Effector memory CD8-positive, alpha-beta T cell (primary cell): Measurements from ENCODE around the gene MACROD2.

ENCODE experiments used
- ATAC-seq: fragments of 150-1000 bp; cut with Tn5 transposase; replicated peaks from 2 replicates; pipeline ENCODE4 v1.10.0; 2021; ENCODE audit warnings: mild to moderate bottlenecking, moderate library complexity
- DNase-seq, 3 experiments: peaks; one replicate each; pipeline ENCODE4 v3.0.0; 2021
- H3K27ac Mint-ChIP-seq, 2 donors: one replicate each; pipeline ENCODE4 v1.8.0; 2022; ENCODE audit warnings: mild to moderate bottlenecking in 2 of 2, mixed read lengths in 2 of 2, moderate library complexity in 2 of 2
- H3K27me3 Mint-ChIP-seq, 2 donors: one replicate each; pipeline ENCODE4 v1.8.0; 2022; ENCODE audit warnings: mixed read lengths in 2 of 2
- H3K36me3 Mint-ChIP-seq: one replicate; pipeline ENCODE4 v1.8.0; 2022; ENCODE audit warnings: mild to moderate bottlenecking, moderate library complexity, mixed read lengths; ENCODE audit not compliant: insufficient read depth
- H3K4me1 Mint-ChIP-seq, 2 donors: one replicate each; pipeline ENCODE4 v1.8.0; 2022; ENCODE audit warnings: low read depth in 2 of 2, mixed read lengths in 2 of 2
- H3K4me3 Mint-ChIP-seq, 2 donors: one replicate each; pipeline ENCODE4 v1.8.0; 2022; ENCODE audit warnings: mild to moderate bottlenecking in 2 of 2, mixed read lengths in 2 of 2, moderate library complexity in 2 of 2
- H3K9me3 Mint-ChIP-seq, 2 donors: one replicate each; pipeline ENCODE4 v1.8.0; 2022; ENCODE audit warnings: mixed read lengths in 2 of 2

MACROD2 gene

GRCh38 chr20:16072220-16072619 is 2076.9 kb downstream of the MACROD2 start:
- Mint-ChIP-seq H3K27ac (no peak overlapping the region), H3K36me3 (no peaks in the 10 kb centered on the region), H3K4me1 (no peaks in the 10 kb centered on the region), H3K9me3 (peaks cover 11 to 19% of the 10 kb centered on the region in 2 donors), H3K4me3 (no peak overlapping the region), H3K27me3 (no peaks in the 10 kb centered on the region)
- DNase-seq (no peak), ATAC-seq (no peak)

- no peak for DNase-seq
- ATAC-seq: no peak
- no peaks in the 10 kb centered on the region for H3K36me3 Mint-ChIP-seq
- H3K4me3 Mint-ChIP-seq: no peak overlapping the region
- H3K4me1 Mint-ChIP-seq: no peaks in the 10 kb centered on the region
- peaks cover 1 to 7% of the 10 kb centered on the region in 2 donors for H3K9me3 Mint-ChIP-seq
- no peak overlapping the region for H3K27ac Mint-ChIP-seq
- H3K27me3 Mint-ChIP-seq: no peaks in the 10 kb centered on the region
Observed at GRCh38 chr20:16078172-16078898, 2083.0 kb downstream of the MACROD2 start.

- H3K36me3 Mint-ChIP-seq: no peaks in the 10 kb centered on the region
- no peak for ATAC-seq
Observed at GRCh38 chr20:16081421-16081820, 2086.1 kb downstream of the MACROD2 start.

GRCh38 chr20:16082051-16082550 is 2086.8 kb downstream of the MACROD2 start:
- DNase-seq (no peak), ATAC-seq (no peak)
- no peak overlapping the region for H3K4me3 Mint-ChIP-seq
- H3K36me3 Mint-ChIP-seq: no peaks in the 10 kb centered on the region
- no peak overlapping the region for H3K27ac Mint-ChIP-seq
- no peaks in the 10 kb centered on the region for H3K4me1 Mint-ChIP-seq
- no peaks in the 10 kb centered on the region for H3K27me3 Mint-ChIP-seq
- peaks cover under 1 to 1% of the 10 kb centered on the region in 2 donors for H3K9me3 Mint-ChIP-seq

More at GRCh38 chr20:16081421-16081820, 2086.1 kb downstream of the MACROD2 start:
- Mint-ChIP-seq H3K27ac (no peak overlapping the region), H3K4me1 (no peaks in the 10 kb centered on the region), H3K9me3 (peaks cover 0 to 1% of the 10 kb centered on the region in 2 donors), H3K27me3 (no peaks in the 10 kb centered on the region), H3K4me3 (no peak overlapping the region)
- no peak for DNase-seq

GRCh38 chr20:16083639-16084280 is 2088.4 kb downstream of the MACROD2 start:
- no peak for ATAC-seq
- Mint-ChIP-seq H3K27me3 (no peaks in the 10 kb centered on the region), H3K9me3 (peaks cover 4 to 14% of the 10 kb centered on the region in 2 donors), H3K36me3 (no peaks in the 10 kb centered on the region), H3K4me1 (no peaks in the 10 kb centered on the region), H3K4me3 (no peak overlapping the region), H3K27ac (no peak overlapping the region)
- no peak for DNase-seq

GRCh38 chr20:16095226-16095625 is 2099.9 kb downstream of the MACROD2 start:
- H3K9me3 Mint-ChIP-seq: peaks cover 0 to 5% of the 10 kb centered on the region in 2 donors
- no peaks in the 10 kb centered on the region for H3K4me1 Mint-ChIP-seq
- no peaks in the 10 kb centered on the region for H3K27me3 Mint-ChIP-seq
- ATAC-seq: no peak
- no peak for DNase-seq
- H3K36me3 Mint-ChIP-seq: no peaks in the 10 kb centered on the region
- no peak overlapping the region for H3K4me3 Mint-ChIP-seq
- no peak overlapping the region for H3K27ac Mint-ChIP-seq

GRCh38 chr20:16096756-16097326 is 2101.5 kb downstream of the MACROD2 start:
- Mint-ChIP-seq H3K36me3 (no peaks in the 10 kb centered on the region), H3K4me1 (no peaks in the 10 kb centered on the region), H3K9me3 (peaks cover 0 to 7% of the 10 kb centered on the region in 2 donors)

GRCh38 chr20:16097788-16098187 is 2102.5 kb downstream of the MACROD2 start:
- H3K27me3 Mint-ChIP-seq: no peaks in the 10 kb centered on the region
- H3K9me3 Mint-ChIP-seq: peaks cover 0 to 7% of the 10 kb centered on the region in 2 donors
- DNase-seq (no peak), ATAC-seq (no peak)
- H3K4me3 Mint-ChIP-seq: no peak overlapping the region
- no peaks in the 10 kb centered on the region for H3K36me3 Mint-ChIP-seq
- no peaks in the 10 kb centered on the region for H3K4me1 Mint-ChIP-seq
- no peak overlapping the region for H3K27ac Mint-ChIP-seq

More at GRCh38 chr20:16096756-16097326, 2101.5 kb downstream of the MACROD2 start:
- ATAC-seq (no peak), DNase-seq (no peak)
- Mint-ChIP-seq H3K4me3 (no peak overlapping the region), H3K27me3 (no peaks in the 10 kb centered on the region), H3K27ac (no peak overlapping the region)

- Mint-ChIP-seq H3K27me3 (no peaks in the 10 kb centered on the region), H3K36me3 (no peaks in the 10 kb centered on the region), H3K27ac (no peak overlapping the region), H3K4me1 (no peaks in the 10 kb centered on the region), H3K9me3 (peaks cover 0 to 7% of the 10 kb centered on the region in 2 donors), H3K4me3 (no peak overlapping the region)
- no peak for DNase-seq
- no peak for ATAC-seq
Observed at GRCh38 chr20:16098890-16099639, 2103.7 kb downstream of the MACROD2 start.

GRCh38 chr20:16100111-16100510 is 2104.8 kb downstream of the MACROD2 start:
- no peak for DNase-seq
- Mint-ChIP-seq H3K27me3 (no peaks in the 10 kb centered on the region), H3K27ac (no peak overlapping the region), H3K36me3 (no peaks in the 10 kb centered on the region), H3K4me1 (no peaks in the 10 kb centered on the region), H3K4me3 (no peak overlapping the region), H3K9me3 (peaks cover 0 to 7% of the 10 kb centered on the region in 2 donors)
- ATAC-seq: no peak

- H3K36me3 Mint-ChIP-seq: no peaks in the 10 kb centered on the region
- ATAC-seq: no peak
- no peak for DNase-seq
- H3K4me3 Mint-ChIP-seq: no peak overlapping the region
- H3K27ac Mint-ChIP-seq: no peak overlapping the region
- no peaks in the 10 kb centered on the region for H3K4me1 Mint-ChIP-seq
- H3K9me3 Mint-ChIP-seq: peaks cover 0 to 5% of the 10 kb centered on the region in 2 donors
- no peaks in the 10 kb centered on the region for H3K27me3 Mint-ChIP-seq
Observed at GRCh38 chr20:16100767-16101166, 2105.5 kb downstream of the MACROD2 start.
